Endothelial cell of umbilical vein (primary cell): ENCODE data around the gene TFF1. TPM values are rescaled to one million over a fixed set of nuclear protein-coding genes. Genes with fewer than 3 reads are reported as not detected.

ENCODE experiments used
- BruUV-seq: library from RNA; stranded (reverse); fragments of 400-500 nt; replicated peaks from 2 replicates; lab custom pipeline; 2021; lab: Mats Ljungman, UMichigan
- CTCF ChIA-PET: fragments of 300-600, 350-600 bp; sonication (Branson Sonifier 250); formaldehyde crosslinking; loops from one replicate; lab custom pipeline; 2021; ENCODE audit warnings: antibody characterized with exemption, inconsistent platforms; lab: Charles Lee
- POLR2A ChIA-PET: fragments of 300-600, 350-600 bp; sonication (Branson Sonifier 250); formaldehyde crosslinking; loops from one replicate; lab custom pipeline; 2021; ENCODE audit warnings: antibody characterized with exemption, inconsistent platforms; lab: Charles Lee
- DNase-seq: peaks from one replicate; pipeline ENCODE4 v3.0.0-alpha.2; 2011; ENCODE audit warnings: low read depth, low spot score
- FAIRE-seq: peaks from 2 replicates; lab custom pipeline; 2011; peaks lifted over from hg19 to GRCh38; lab: Jason Lieb, UNC
- H2AFZ ChIP-seq: 2 replicates; pipeline ENCODE4 v1.6.0; 2012; ENCODE audit warnings: low read depth, low read length, control low read depth, inconsistent platforms
- H3K27ac ChIP-seq: 2 replicates; pipeline ENCODE4 v1.5.1; 2011; ENCODE audit warnings: low read depth, mild to moderate bottlenecking, control low read depth, low read length, moderate library complexity; ENCODE audit not compliant: insufficient read depth
- H3K27me3 ChIP-seq, 2 experiments: 2 replicates each; pipeline versions ENCODE4 v1.6.0 to v1.6.1; 2011; ENCODE audit warnings: low read length in 2 of 2, mixed read lengths in 1 of 2; ENCODE audit not compliant: control insufficient read depth in 2 of 2, insufficient read depth in 2 of 2
- H3K36me3 ChIP-seq, 2 experiments: 2 replicates in 1 of 2; 3 replicates in 1 of 2; pipeline ENCODE4 v1.5.1; 2011; ENCODE audit warnings: low read length in 2 of 2, mild to moderate bottlenecking in 1 of 2, moderate library complexity in 1 of 2; ENCODE audit not compliant: control insufficient read depth in 2 of 2, insufficient read depth in 2 of 2; ENCODE audit errors: extremely low read depth in 1 of 2
- H3K4me1 ChIP-seq: 3 replicates; pipeline ENCODE4 v1.5.1; 2011; ENCODE audit warnings: mild to moderate bottlenecking, low read length; ENCODE audit not compliant: control insufficient read depth, insufficient read depth; ENCODE audit errors: extremely low read depth
- H3K4me2 ChIP-seq: 2 replicates; pipeline ENCODE4 v1.6.1; 2011; ENCODE audit warnings: low read length, control low read depth, mixed read lengths; ENCODE audit not compliant: insufficient read depth
- H3K4me3 ChIP-seq, 3 experiments: fragments of 200-600 bp in 1 of 3; sonication (generic), shearing (Covaris generic) in 1 of 3; replicated peaks in 1 of 3; 2 replicates each; pipeline ENCODE4 v1.5.1; 2011 to 2016; ENCODE audit warnings: control low read depth in 3 of 3, low read length in 3 of 3, mild to moderate bottlenecking in 2 of 3, inconsistent platforms in 1 of 3, low read depth in 1 of 3, moderate library complexity in 1 of 3; ENCODE audit not compliant: insufficient read depth in 1 of 3
- H3K79me2 ChIP-seq: 2 replicates; pipeline ENCODE4 v1.6.0; 2012; ENCODE audit warnings: low read length, inconsistent platforms; ENCODE audit not compliant: control insufficient read depth, insufficient read depth
- H3K9ac ChIP-seq: replicated peaks from 2 replicates; pipeline ENCODE3; 2011; ENCODE audit warnings: low read length, control low read depth; ENCODE audit not compliant: insufficient read depth; ENCODE audit errors: extremely low read depth
- H3K9me1 ChIP-seq: replicated peaks from 3 replicates; pipeline ENCODE4 v1.6.0; 2011; ENCODE audit warnings: mild to moderate bottlenecking, low read length; ENCODE audit not compliant: control insufficient read depth, insufficient read depth; ENCODE audit errors: extremely low read depth
- H3K9me3 ChIP-seq: replicated peaks from 2 replicates; pipeline ENCODE4 v1.5.1; 2012; ENCODE audit warnings: low read length, inconsistent platforms; ENCODE audit not compliant: control insufficient read depth, insufficient read depth
- H4K20me1 ChIP-seq: replicated peaks from 2 replicates; pipeline ENCODE3; 2011; ENCODE audit warnings: mild to moderate bottlenecking, low read length; ENCODE audit not compliant: control insufficient read depth, insufficient read depth; ENCODE audit errors: extremely low read depth
- CTCF ChIP-seq, 2 donors: IDR thresholded peaks; 1 replicate in 1 of 2; 2 replicates in 1 of 2; pipeline ENCODE4 v1.5.1; 2011; ENCODE audit warnings: low read length in 2 of 2, mild to moderate bottlenecking in 2 of 2, moderate library complexity in 2 of 2, control low read depth in 1 of 2, inconsistent platforms in 1 of 2, low read depth in 1 of 2; ENCODE audit not compliant: insufficient read depth in 1 of 2; ENCODE audit errors: extremely low read depth in 1 of 2
- EZH2 ChIP-seq: IDR thresholded peaks from 2 replicates; pipeline ENCODE4 v1.6.1; 2012; ENCODE audit warnings: borderline replicate concordance, low read depth, mild to moderate bottlenecking, moderate library complexity, low read length, inconsistent platforms; ENCODE audit not compliant: severe bottlenecking
- FOS ChIP-seq: IDR thresholded peaks from 2 replicates; pipeline ENCODE4 v1.6.1; 2011; ENCODE audit warnings: mild to moderate bottlenecking, low read length, moderate library complexity, borderline replicate concordance; ENCODE audit not compliant: insufficient read depth
- GATA2 ChIP-seq: IDR thresholded peaks from 2 replicates; pipeline ENCODE4 v1.7.0; 2011; ENCODE audit warnings: low read depth, mild to moderate bottlenecking, moderate library complexity, mixed read lengths, low read length; ENCODE audit not compliant: insufficient read length, insufficient read depth
- JUN ChIP-seq: IDR thresholded peaks from 2 replicates; pipeline ENCODE4 v1.6.1; 2011; ENCODE audit warnings: borderline replicate concordance, low read depth; ENCODE audit not compliant: insufficient read length, insufficient read depth
- MAX ChIP-seq: IDR thresholded peaks from 2 replicates; pipeline ENCODE4 v1.6.1; 2011; ENCODE audit not compliant: insufficient read depth, insufficient read length
- MYC ChIP-seq: IDR thresholded peaks from one replicate; pipeline ENCODE4 v1.6.1; 2011; ENCODE audit warnings: mild to moderate bottlenecking, low read depth, low read length
- POLR2A ChIP-seq: IDR thresholded peaks from 2 replicates; pipeline ENCODE4 v1.6.1; 2012; ENCODE audit warnings: low read depth, mild to moderate bottlenecking, control low read depth, low read length
- POLR2AphosphoS5 ChIP-seq: IDR thresholded peaks from 2 replicates; pipeline ENCODE4 v1.6.1; 2012; ENCODE audit warnings: low read depth, mild to moderate bottlenecking, control low read depth, low read length, moderate library complexity; ENCODE audit not compliant: insufficient read depth
- dilution Hi-C: fragments of 300-500 bp; cut with MboI; formaldehyde crosslinking; loops from one replicate; pipeline ENCODE4 v1.15.0; 2019; ENCODE audit warnings: low sequenced_read_pairs; ENCODE audit not compliant: extremely low pct_ligation_motif_present
- intact Hi-C: fragments of 100-400 bp; cut with micrococcal nuclease; formaldehyde crosslinking; loops from one replicate; pipeline ENCODE4 v1.10.0; 2022
- polyA plus RNA-seq, 4 experiments: library from polyadenylated mRNA; depleted of rRNA in 3 of 4; stranded (reverse) in 3 of 4; unstranded in 1 of 4; fragments of >200 nt; gene quantifications; 2 replicates each; pipeline versions ENCODE4 v1.2.1 to v1.2.3, GENCODE V29; 2011 to 2012; ENCODE audit warnings: missing spikeins in 1 of 4
- total RNA-seq: library from RNA; stranded (reverse); gene quantifications from 2 replicates; pipeline ENCODE4 v1.2.3, GENCODE V29; 2021

Gene TFF1
- total and polyA plus RNA-seq, 2 donors (not counting 3 experiments of a cell fraction or from before 2014, with no cell fraction given) = not detected

GRCh38 chr21:42344631-42345030 lies 21.7 kb downstream of the TFF1 start:
- no peak for TF ChIP-seq CTCF (IDR thresholded peaks at IDR 0.05; ENCODE audit: extremely low read depth in 1 of 2, insufficient read depth in 1 of 2, low read depth in 1 of 2, low read length in 2 of 2)
- TF ChIP-seq POLR2AphosphoS5 = no peak
- no peak for TF ChIP-seq POLR2A
- no peak for TF ChIP-seq JUN
- no peak for TF ChIP-seq MAX
- no peak for TF ChIP-seq MYC
- BruUV-seq = no TSS peak
- H3K9me1 ChIP-seq = no peaks in the 10 kb centered on the region
- no peaks in the 10 kb centered on the region for H3K79me2 ChIP-seq
- DNase-seq (no peak), FAIRE-seq (no peak)
- dilution Hi-C loops = no loop called here
- no peaks in the 10 kb centered on the region for H3K27me3 ChIP-seq
- H4K20me1 ChIP-seq = no peaks in the 10 kb centered on the region
- no peak overlapping the region for H2AFZ ChIP-seq
- H3K4me3 ChIP-seq = no peak overlapping the region
- no peaks in the 10 kb centered on the region for H3K9me3 ChIP-seq
- ChIA-PET CTCF (no interaction called here), POLR2A (no interaction called here)
- H3K4me1 ChIP-seq = no peaks in the 10 kb centered on the region
- intact Hi-C loops = no loop called here
- no peak overlapping the region for H3K9ac ChIP-seq
- H3K4me2 ChIP-seq = no peak overlapping the region
- no peaks in the 10 kb centered on the region for H3K36me3 ChIP-seq
- no peak overlapping the region for H3K27ac ChIP-seq

- Histone ChIP-seq H3K27ac (no peak overlapping the region), H4K20me1 (no peaks in the 10 kb centered on the region), H3K9me3 (no peaks in the 10 kb centered on the region), H3K4me2 (no peak overlapping the region), H3K36me3 (no peaks in the 10 kb centered on the region), H3K4me1 (no peaks in the 10 kb centered on the region), H2AFZ (no peak overlapping the region), H3K9me1 (no peaks in the 10 kb centered on the region), H3K9ac (no peak overlapping the region), H3K4me3 (no peak overlapping the region), H3K27me3 (no peaks in the 10 kb centered on the region), H3K79me2 (no peaks in the 10 kb centered on the region)
- POLR2A ChIA-PET = no interaction called here
- dilution Hi-C loops = no loop called here
- FAIRE-seq (no peak), DNase-seq (no peak)
- no TSS peak for BruUV-seq
- no peak for TF ChIP-seq MYC
- TF ChIP-seq CTCF (IDR thresholded peaks at IDR 0.05; ENCODE audit: extremely low read depth in 1 of 2, insufficient read depth in 1 of 2, low read depth in 1 of 2, low read length in 2 of 2) = no peak
- no peak for TF ChIP-seq POLR2A
- no peak for TF ChIP-seq GATA2
- no peak for TF ChIP-seq MAX
- no peak for TF ChIP-seq EZH2
- no peak for TF ChIP-seq FOS
- no peak for TF ChIP-seq POLR2AphosphoS5
- no peak for TF ChIP-seq JUN
- intact Hi-C loops = no loop called here
- CTCF ChIA-PET = no interaction called here
Measured at GRCh38 chr21:42343963-42344510, 22.3 kb downstream of the TFF1 start.
